NCI-H1694 (cell line): ENCODE results near the gene ONECUT1.
"Not testable (repeated sequence)": the region's sequence is repeated elsewhere in the genome, so short reads cannot be mapped to it uniquely, and the experiment has no call there.

ENCODE experiments used
- DNase-seq: peaks from one replicate; lab custom pipeline; 2025; lab: John Stamatoyannopoulos, UW

Gene ONECUT1

DNA sequence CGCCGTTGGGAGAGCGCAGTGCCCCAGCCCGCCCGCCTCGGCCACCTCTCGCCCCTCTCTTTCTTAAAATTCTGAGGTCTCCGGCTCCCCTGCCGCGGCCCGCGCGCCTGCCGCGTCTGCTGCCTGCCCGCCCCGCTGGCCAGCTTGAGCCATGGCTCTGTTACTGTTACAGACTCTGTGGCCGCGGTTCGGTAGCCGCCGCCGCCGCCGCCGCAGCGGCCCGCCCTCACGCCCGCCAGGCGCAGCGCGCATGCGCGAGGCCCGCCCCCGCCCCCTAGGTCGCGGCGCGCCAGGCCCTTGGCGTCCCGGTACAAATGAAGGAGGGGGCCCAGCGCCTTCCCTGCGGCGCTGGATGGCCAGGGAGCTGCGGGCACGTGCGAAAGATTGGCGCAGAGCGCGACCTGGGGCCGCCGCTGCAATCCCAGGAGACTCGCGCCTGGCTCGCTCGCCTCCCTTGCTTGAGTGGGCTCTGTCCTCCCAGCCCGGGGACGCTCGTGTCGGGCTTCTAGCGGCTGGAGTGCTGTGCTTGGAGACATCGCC, at the start of gene ONECUT1:
ONECUT1 (minus strand) TSS at position 168 of the 540 bp plus-strand sequence. CDS start 452 bp downstream, outside the sequence.
- DNase-seq: peak; percentile 21

DNA sequence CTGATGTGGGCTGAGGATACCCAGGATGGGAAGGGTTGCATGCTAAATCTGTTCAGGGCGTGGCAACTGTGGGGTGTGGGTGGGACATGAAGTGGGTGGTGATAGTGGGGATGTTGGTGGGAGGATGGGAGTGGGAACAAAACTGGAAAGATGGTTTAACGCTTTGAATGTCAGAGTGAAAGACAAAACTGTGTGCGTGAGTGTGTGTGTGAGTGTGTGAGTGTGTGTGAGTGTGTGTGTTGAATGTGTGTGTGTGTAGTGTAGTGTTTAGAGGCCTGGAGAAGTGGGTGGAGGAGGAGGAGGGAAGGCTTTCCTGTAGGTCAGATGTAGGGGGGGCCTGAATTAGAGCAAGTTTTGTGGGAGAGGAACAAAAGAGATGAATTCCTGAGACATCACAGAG, 44.2 kb upstream of the ONECUT1 start:
- no peak for DNase-seq

DNA sequence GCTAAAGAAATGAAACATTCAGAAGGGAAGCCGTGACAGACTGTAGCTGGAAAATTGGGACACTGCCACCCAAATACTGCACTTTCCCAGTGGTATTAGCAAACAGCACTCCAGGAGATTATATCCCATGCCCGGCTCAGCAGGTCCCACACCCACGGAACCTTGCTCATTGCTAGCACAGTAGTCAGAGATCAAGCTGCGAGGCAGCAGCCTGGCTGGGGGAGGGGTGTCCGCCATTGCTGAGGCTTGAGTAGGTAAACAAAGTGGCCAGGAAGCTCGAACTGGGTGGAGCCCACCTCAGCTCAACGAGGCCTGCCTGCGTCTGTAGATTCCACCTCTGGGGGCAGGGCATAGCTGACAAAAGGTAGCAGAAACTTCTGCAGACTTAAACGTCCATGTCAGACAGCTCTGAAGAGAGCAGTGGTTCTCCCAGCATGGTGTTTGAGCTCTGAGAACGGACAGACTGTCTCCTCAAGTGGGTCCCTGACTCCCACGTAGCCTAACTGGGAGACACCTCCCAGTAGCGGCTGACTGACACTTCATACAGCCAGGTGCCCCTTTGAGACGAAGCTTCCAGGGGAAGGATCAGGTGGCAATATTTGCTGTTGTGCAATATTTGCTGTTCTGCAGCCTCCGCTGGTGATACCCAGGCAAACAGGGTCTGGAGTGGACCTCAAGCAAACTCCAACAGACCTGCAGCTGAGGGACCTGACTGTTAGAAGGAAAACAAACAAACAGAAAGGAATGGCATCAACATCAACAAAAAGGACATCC, 34.2 kb upstream of the ONECUT1 start:
- DNase-seq: not testable (repeated sequence)

DNA sequence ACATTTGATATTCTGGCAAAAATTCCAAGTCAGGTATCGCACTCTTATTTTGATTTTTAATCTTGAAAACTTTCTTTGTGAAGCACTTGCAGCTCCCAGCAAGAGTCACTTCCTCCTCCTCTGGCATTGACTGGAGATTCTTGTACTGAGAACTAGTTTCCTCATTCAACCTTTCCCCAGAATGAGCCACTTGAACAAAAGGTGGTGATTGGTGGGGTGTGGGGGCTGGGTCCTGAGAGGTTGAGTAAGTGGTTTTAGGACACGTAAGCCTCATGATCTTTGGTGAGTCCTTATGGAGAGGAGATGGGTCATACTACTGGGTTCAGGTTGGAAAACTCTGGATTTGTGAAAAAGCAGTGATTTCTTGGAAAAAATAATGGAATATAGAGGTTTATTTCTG, 32.3 kb upstream of the ONECUT1 start:
- DNase-seq: no peak

- no peak for DNase-seq
Observed at GRCh38 chr15:52819253-52819652, 29.1 kb upstream of the ONECUT1 start.

DNA sequence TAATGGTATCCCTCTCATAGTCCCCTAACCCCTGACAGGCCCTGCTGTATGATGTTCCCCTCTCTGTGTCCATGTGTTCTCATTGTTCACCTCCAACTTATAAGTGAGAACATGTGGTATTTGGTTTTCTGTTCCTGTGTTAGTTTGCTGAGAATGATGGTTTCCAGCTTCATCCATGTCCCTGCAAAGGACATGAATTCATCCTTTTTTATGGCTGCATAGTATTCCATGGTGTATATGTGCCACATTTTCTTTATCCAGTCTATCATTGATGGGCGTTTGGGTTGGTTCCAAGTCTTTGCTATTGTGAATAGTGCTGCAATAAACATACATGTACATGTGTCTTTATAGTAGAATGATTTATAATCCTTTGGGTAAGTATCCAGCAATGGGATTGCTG, 25.8 kb upstream of the ONECUT1 start:
- DNase-seq: not testable (repeated sequence)

GRCh38 chr15:52808996-52809395, 18.9 kb upstream of the ONECUT1 start:
- DNase-seq: no peak

DNA sequence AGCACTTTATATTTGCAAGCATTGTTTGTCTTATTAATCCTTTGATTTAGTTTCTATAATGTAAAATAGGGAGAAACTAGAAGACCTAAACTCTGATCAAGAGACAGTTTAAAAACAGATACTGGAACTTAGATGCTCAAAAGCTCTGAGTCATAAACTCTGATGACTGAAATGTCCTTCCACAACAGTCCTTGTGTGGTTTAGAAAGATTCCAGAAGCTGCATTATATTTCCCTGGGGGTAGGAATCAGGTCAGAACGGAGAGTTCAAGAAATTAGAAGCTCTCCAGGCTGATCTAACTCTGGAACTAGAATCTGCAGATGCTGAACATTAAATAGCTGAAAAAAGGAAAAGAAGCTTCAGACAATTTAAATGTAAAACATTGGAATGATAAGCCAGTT, 18.3 kb upstream of the ONECUT1 start:
- no peak for DNase-seq

DNA sequence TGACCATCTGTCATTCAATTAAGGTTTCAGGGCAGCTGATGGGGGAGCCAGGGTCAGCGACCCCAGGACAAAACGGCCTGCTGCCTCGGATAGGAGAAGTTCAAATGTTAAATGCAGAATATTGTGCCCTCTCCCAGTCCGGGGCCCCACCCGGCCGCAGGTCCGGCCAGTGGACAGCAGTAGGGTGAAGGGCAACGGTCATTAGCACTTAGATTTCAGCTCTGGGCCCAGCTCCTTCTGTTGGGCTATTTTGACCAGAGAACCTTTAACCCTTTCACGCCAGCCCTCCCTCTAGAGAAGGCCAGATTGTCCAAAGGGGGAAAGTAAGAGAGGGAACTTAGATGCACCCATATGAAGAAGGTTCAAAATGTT, 16.1 kb upstream of the ONECUT1 start:
- no peak for DNase-seq

- DNase-seq: no peak
Observed at GRCh38 chr15:52805351-52806283, 15.5 kb upstream of the ONECUT1 start.

DNA sequence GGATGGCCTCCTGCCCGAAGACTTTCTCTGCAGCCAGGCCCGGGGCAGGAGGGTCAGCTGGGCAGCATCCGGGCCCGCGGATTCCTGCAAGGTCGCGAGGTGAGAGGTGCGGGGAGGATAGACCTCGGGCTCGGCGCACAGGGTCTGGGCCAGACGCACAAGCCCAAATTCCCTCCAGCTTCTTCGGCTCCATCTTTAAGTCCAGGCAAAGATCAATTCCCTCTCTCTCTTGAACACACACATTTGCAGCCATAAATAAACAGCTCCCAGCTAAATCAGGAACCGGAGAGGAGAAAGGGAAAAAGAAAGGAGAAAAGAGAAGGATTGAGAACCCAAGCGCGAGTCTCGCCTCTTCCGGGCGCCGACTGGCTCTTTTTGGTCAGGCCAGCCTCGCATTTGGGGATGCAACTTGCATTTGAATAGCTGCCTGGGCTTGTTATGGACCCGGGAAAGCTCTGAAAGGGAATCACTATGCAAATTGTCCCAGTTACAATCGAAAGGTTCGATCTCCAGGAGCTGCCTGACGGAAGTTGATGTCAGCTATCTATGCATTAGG, 14.5 kb upstream of the ONECUT1 start:
- DNase-seq: no peak

DNA sequence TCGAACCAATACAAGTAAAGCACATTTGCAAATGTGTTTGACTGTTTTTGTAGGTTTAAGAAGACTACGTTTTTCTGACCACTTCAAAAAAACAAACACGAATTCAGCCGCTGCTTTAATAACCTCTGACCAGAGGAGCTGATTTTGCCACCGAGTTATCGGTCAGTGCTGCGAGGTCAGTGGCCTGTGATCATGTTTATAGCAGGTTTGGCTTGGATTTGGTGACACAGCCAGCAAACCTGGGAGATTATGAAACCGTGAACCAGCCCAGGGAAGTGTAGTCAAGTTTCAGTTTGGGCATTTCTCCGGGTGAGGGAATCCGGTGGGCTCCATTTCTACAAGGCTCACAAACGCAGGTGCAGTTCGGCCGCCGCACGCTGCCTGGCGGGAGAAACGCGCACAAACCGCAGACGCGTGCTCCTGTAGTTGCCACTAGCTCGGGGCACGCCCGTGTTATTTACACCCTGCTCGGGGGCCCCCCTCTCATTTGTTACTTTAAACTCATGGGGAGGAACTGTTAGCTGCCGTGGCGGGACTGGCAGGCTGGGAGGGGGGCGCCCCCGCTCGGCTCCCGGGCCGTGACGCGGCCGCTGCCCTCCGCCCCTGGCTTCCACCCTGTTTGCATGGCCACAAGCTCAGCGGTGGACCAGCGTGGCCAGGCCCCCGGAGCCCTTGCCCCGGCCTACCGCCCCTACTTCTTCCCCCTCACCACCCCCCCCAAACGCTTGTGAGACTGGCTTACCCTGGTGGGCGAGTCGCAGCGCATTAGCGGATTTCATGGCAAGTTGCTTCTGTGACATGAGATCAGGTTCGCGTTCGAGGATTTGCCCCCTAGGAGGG, 13.6 kb upstream of the ONECUT1 start:
- no peak for DNase-seq

DNA sequence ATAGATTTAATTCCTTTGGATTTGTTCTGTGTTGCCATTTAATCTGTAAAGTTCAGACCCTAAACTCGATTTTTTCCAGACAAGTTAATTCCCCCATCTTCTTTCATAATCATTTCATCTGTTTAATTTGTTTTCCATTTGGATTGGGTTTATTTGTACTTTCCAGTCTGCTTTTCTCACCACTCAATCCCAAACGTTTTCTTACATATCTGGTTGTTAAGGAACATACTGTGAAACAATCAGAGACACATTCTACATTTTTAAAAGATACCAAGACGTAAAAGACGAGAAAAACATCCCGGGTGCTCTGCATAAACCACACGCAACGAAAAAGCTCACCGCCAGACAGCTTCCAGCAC, 13.0 kb upstream of the ONECUT1 start:
- DNase-seq: no peak

DNA sequence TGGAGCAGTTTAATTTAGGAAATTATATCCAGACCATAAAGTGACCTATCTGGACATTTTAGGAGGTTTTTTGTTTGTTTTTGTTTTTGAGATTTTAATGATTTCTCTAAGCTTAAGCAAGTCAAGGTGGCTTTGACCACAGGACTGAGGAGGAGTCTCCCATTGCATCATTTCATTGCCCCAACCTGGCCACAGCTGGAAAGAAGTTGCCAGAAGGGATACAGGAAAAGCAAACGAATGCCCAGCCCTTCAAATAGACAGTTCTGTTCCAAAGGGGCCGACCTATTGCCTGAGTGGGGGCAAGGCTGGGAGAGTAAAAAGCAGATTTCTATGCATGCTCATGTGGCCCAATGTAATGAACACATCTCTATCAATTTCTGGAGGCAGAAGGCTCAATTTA, 12.0 kb upstream of the ONECUT1 start:
- no peak for DNase-seq

DNA sequence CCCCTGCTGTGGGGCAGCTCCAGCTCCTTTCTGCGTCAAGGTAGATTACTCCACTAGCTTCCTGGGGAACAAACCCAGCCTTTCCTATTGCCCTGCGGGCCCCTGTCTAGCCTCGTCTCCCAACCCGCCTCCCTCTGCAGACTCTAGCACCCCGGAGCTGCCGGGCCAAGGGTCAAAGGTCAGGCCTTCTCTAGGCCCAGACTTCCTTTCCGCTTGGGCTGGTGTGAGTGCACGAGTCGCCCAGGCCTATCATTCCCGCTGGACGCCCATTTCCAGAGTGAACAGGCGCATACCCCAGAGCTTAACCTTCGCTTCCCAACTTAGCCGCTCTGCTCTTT, 11.6 kb upstream of the ONECUT1 start:
- DNase-seq: no peak

DNA sequence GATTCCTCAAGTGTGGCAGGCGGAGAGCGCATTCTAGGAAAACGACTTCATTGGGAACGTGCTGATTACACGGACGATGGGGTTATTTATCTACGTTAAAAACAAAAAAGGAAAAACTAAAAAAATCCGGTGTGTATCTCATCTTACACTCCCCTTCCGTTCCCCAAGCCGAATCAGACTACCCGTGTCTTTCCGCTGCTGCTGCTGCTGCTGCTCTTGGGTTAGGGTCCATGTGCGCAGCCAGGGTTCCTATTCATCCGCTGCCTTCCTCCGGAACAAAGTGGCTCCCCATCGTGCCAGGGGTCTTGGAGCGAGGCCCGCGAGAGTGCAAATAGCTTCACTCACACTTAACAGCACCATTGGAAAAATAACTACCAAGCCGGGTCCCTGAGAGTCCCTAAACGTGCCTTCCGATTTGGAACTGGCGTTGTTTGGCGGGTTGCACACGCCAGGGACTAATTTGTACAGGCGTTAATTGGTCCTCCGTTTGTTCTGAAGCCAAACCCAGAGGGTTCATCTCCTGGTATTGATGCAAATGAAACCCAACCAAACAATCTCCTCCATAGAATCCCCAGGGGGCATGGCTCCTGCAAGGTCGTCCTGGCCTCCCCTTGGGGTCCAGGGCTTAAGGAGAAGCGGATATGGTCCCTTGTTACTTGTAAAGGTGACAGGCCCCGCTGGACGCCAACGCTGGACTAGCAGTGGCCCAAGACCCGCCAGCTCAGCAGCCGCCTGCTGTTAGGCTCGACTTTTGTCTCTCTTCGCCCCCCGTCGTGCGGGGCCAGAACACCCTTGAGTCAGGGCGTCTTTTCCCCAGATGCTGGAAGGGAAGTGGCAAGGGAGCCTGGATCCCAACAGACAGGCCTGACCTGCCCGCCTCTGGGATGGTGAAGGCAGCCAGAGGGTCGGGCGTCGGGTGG, 11.0 kb upstream of the ONECUT1 start:
- DNase-seq: no peak

- no peak for DNase-seq
Observed at GRCh38 chr15:52799145-52799811, 9.1 kb upstream of the ONECUT1 start.

DNA sequence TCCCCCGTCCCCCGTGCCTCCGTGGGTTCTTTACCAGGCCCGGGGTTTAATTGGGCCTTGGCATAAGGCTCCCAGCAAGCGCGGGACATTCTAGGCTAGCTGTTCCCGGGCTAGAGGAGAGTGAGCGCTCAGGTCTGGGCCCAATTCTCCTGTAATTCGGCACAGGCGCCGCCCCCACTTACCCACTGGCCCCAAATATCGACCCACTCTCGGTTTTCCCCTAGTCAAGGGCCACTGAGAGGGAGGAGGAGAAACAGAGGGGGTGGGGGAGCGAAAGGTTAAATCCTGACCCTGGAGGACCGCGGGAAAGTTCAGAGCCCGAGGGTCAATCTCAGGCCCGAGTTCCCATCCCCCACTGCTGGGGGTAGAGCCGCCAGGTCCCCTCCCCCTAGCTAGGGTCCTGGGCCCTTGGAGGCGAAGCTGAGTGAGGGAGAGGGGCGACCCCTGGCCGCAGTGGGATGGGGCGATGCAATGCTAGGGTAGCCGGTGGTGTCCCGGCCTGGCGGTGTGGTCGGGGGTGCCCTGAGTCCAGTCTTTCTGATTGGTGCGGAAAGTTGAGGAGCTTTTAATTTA, 8.5 kb upstream of the ONECUT1 start:
- no peak for DNase-seq

DNA sequence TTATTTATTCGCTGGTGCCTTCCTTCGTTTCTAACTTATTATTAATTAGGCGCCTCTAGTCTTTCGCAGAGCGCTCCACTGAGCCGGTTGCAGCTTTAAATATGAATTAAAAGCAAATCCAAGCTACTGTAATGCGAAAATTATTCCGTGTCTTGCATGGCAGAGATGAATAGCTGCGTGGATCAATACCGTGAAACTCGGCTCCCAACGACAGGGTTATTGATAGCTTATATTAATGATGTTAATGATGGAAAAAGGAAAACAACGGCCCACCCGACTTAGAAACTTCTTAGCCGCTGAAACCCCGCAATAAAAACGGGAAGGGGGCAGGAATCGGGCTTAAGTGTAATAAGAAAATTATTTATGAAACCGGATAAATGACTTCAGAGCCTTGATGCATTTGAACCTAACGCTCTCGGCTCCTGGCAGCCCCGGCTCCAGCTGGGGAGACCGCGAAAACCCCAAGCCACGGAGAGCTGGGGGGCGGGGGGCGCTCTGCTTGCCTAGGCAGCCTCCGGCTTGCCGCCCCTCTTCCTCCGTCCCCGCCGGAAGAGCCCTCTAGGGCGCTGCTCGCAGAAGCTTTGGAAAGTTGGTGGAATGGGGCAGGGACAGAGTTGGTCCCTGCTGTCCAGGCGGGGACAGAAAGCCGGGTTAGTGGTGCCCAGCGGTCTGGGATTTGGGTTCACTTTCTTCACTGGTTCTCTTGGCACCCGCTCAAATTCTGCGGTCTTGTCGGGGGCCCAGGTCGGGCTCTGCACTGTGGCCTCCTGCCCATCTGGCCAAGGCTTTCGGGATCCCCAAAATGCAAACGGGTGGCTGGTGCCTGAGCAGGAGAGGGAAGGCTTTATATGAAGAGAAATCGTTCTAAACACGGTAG, 7.7 kb upstream of the ONECUT1 start:
- DNase-seq: no peak
